NCI-H128 (cell line): ENCODE measurements around the gene RIC1.
"Not testable (repeated sequence)": the region's sequence is repeated elsewhere in the genome, so short reads cannot be mapped to it uniquely, and the experiment has no call there.

Source experiments
- DNase-seq: peaks from one replicate; lab custom pipeline; 2025; ENCODE audit not compliant: unreplicated experiment; lab: John Stamatoyannopoulos, UW

RIC1 gene

GRCh38 chr9:5662804-5663203 lies 33.9 kb downstream of the RIC1 start:
- DNase-seq = not testable (repeated sequence)

DNA sequence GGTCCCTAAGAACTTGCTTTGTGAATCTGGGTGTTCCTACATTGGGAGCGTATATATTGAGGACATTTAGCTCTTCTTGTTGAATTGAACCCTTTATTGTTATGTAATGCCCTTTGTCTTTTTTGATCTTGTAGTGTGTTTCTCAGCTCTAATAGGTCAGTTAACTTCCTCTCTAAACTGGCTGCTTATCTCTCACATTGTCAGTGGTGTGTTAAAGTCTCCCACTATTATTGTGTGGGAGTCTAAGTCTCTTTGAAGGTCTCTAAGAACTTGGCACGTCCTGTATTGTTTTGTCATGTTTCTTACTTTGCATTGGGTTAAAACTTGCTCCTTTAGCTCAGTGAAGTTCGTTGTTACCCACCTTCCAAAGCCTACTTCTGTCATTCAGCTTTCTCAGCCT lies 36.2 kb downstream of the RIC1 start:
- DNase-seq = no peak

DNA sequence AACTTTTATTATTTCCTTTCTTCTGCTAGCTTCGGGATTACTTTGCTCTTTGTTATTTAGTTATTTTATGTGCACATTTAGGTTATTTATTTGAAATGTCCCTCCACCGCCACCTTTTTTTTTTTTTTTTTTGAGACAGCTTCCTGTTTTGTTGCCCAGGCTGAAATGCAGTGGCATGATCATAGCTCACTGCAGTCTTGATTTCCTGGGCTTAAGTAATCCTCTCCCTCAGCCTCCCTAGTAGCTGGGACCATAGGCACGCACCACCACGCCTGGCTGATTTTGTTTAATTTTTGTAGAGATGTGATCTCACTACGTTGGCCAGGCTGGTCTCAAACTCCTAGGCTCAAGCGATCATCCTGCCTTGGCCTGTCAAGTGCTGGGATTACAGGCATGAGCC lies 38.5 kb downstream of the RIC1 start:
- no peak for DNase-seq

DNA sequence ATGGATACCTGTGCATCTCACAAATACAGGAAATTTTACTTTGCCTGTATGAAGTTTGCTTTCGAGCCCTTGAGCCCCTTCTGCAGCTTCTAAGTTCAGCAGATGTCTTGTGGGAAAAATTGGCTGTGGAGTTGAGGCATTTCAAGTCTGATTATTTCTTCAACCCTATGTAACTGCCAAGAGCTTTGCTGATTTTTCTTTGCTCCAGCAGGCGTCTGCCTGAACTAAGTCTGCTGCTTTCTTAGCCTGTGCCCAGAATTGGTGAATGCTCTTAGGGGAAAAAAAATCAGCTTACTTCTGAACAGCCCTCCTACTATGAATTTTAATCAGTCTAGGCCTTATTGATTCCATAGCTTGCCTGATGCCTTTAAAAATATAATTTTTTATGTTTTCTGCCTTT lies 41.2 kb downstream of the RIC1 start:
- no peak for DNase-seq

GRCh38 chr9:5671711-5672353 lies 42.9 kb downstream of the RIC1 start:
- no peak for DNase-seq

- DNase-seq = not testable (repeated sequence)
Observed at GRCh38 chr9:5675046-5675445, 46.1 kb downstream of the RIC1 start.

GRCh38 chr9:5683591-5683990 lies 54.7 kb downstream of the RIC1 start:
- DNase-seq = not testable (repeated sequence)

DNA sequence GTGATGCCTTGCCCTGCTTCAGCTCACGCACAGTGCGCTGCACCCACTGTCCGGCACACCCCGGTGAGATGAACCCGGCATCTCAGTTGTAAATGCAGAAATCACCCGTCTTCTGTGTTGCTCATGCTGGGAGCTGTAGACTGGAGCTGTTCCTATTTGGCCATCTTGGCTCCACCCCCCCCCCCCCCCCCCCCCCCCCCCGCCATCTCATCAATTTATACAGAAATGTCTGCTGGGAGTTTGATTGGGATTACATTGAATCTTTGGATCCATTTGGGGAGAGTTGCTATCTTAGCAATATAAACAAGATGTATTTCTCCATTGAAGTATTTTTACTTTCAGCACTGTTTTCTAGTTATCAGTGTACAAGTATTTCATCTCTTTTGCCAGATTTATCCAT lies 55.2 kb downstream of the RIC1 start:
- DNase-seq = no peak

GRCh38 chr9:5688109-5688508 lies 59.2 kb downstream of the RIC1 start:
- DNase-seq = no peak

DNA sequence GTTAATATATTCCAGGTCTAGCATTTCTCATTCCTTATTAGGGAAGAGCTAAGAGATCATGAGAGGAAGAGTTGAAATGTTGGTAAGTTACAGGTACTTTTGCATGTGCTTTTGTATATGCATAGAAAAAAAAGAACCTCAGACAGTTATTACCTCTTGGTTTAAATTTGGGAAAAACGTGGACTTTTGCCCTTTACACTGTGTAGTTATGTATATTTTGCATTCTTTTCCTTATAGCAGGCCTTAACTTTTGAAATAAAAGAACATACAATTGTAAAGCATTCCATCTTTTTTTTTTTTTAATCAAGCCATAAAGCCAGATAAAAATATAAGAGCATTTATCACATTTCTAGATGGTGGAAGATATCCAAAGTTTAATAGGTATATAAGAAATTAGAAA lies 61.4 kb downstream of the RIC1 start:
- no peak for DNase-seq

- DNase-seq = no peak
Observed at GRCh38 chr9:5695860-5696259, 67.0 kb downstream of the RIC1 start.

- DNase-seq = no peak
Observed at GRCh38 chr9:5696884-5697283, 68.0 kb downstream of the RIC1 start.

DNA sequence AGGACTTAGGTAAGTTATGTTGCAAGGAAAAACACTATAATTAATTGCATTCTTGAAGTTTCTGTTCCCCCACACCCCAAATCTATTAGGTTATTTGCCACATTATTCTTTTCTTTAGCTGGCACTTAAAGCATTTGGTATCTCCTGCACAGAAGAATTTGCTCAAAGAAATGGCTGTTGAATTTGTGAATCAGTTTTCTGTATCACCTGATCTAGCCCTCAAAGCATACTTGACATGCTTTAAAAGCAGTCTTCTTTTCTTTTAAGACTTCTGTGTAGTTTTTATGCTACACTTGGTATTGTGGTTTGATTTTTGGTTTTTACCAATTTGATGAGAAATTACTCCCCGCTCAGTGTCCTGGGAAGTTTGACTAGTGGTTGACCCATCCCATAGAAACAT lies 69.1 kb downstream of the RIC1 start:
- no peak for DNase-seq

- no peak for DNase-seq
Observed at GRCh38 chr9:5698810-5699556, 70.1 kb downstream of the RIC1 start.

GRCh38 chr9:5708414-5708813 lies 79.5 kb downstream of the RIC1 start:
- DNase-seq = no peak

- DNase-seq = no peak
Observed at GRCh38 chr9:5712651-5713390, 83.9 kb downstream of the RIC1 start.

GRCh38 chr9:5714501-5715401 lies 85.8 kb downstream of the RIC1 start:
- no peak for DNase-seq

DNA sequence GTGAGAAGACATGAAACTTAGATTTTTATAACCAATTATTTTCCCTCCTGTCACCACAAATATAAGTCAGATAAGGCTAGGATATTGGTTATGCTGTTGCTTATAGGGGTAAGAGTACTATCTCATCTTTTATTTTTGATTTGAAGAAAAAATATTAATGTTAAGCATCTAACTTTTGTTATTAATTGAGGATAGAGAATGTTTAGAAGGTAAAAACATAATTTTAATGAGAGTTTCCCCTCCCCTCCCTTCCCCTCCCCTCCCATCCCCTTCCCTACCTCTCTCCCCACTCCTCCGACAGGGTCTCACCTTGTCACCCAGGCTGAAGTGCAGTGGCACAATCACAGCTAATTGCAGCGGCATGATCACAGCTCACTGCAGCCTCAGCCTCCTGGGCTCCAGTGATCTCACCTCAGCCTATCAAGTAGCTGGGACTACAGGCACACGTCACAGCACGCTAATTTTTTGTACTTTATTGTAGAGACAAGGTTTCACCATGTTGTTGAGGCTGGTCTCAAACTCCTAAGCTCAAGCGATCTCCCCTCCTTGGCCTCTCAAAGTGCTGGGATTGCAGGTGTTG lies 86.7 kb downstream of the RIC1 start:
- DNase-seq = no peak

GRCh38 chr9:5717434-5717833 lies 88.5 kb downstream of the RIC1 start:
- DNase-seq = not testable (repeated sequence)

DNA sequence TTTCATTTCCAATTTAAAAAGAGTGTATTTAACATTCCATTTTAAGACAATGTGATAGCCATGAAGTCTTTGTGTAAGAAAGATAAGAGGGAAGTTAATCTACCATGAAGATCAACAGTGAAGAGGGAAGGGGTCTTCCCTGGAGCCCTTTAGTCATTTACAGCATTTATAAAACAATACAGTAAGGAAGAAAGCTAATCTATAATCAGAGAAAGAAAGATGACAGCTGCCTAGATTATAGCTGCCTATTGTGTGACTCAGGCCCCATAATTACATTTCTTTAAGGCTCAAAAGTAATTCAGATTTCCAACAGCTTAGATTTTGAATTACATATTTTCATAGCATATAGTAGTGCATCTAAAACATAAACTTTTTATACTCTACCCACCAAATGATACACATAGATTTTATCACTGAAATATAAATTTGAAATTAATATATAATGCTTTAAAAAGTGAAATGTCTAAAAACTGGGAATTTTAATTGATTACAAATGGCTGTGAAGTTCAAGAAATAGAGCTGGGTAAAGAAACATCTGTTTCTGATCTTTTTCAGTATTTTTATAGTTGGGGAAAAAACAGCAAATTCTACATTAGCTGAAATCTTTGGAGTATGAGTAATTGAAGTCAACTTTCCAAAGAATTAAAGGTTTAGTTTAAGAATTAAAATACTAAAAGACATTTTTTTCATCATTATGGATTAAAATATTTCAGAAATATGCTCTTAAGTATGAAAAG lies 89.6 kb downstream of the RIC1 start:
- no peak for DNase-seq
